HL-60 (cell line): ENCODE data around the gene NR3C1.

ENCODE experiments used
- DNase-seq, 2 experiments: peaks; one replicate each; pipeline ENCODE4 v3.0.0-alpha.2; 2010 to 2020; ENCODE audit warnings: low read depth in 1 of 2, low spot score in 1 of 2
- H3K27ac ChIP-seq: fragments of 250-450 bp; sonication (Bioruptor Pico); replicated peaks from 2 replicates; pipeline ENCODE4 v1.5.1; 2020; ENCODE audit warnings: mild to moderate bottlenecking, moderate library complexity
- H3K27me3 ChIP-seq: fragments of 250-450 bp; sonication (Bioruptor Pico); 2 replicates; pipeline ENCODE4 v1.5.1; 2021; ENCODE audit warnings: mild to moderate bottlenecking, moderate library complexity; ENCODE audit not compliant: insufficient read depth, poor library complexity, severe bottlenecking
- H3K4me3 ChIP-seq: replicated peaks from 2 replicates; pipeline ENCODE4 v1.5.1; 2011; ENCODE audit warnings: mild to moderate bottlenecking, control low read depth, low read length; ENCODE audit not compliant: insufficient read depth
- CTCF ChIP-seq: IDR thresholded peaks from one replicate; pipeline ENCODE4 v1.5.1; 2011; ENCODE audit warnings: low read length, control low read depth, inconsistent platforms; ENCODE audit not compliant: insufficient read depth
- GABPA ChIP-seq: IDR thresholded peaks from 2 replicates; pipeline ENCODE4 v1.6.1; 2012; ENCODE audit warnings: low read depth
- POLR2AphosphoS5 ChIP-seq: IDR thresholded peaks from 2 replicates; pipeline ENCODE4 v1.6.1; 2012; ENCODE audit warnings: low read depth
- REST ChIP-seq: IDR thresholded peaks from 2 replicates; pipeline ENCODE4 v1.6.1; 2012; ENCODE audit warnings: low read depth; ENCODE audit not compliant: insufficient replicate concordance
- SPI1 ChIP-seq: IDR thresholded peaks from 2 replicates; pipeline ENCODE4 v1.6.1; 2012; ENCODE audit warnings: low read depth, mild to moderate bottlenecking, borderline replicate concordance

The NR3C1 gene

GRCh38 chr5:143284521-143284920 lies 119.0 kb downstream of the NR3C1 start:
- no peak overlapping the region for H3K4me3 ChIP-seq
- H3K27me3 ChIP-seq = no peaks in the 10 kb centered on the region
- H3K27ac ChIP-seq = no peak overlapping the region
- DNase-seq = no peak
- TF ChIP-seq CTCF = no peak
- no peak for TF ChIP-seq SPI1
- no peak for TF ChIP-seq REST
- TF ChIP-seq POLR2AphosphoS5 = no peak
- TF ChIP-seq GABPA = no peak

- no peak overlapping the region for H3K27ac ChIP-seq
- no peak for DNase-seq
- H3K4me3 ChIP-seq = no peak overlapping the region
- H3K27me3 ChIP-seq = no peaks in the 10 kb centered on the region
- TF ChIP-seq SPI1 (no peak), GABPA (no peak), CTCF (no peak), REST (no peak), POLR2AphosphoS5 (no peak)
These were observed 119.5 kb downstream of the NR3C1 start for GRCh38 chr5:143284002-143284401.

GRCh38 chr5:143281226-143281625 lies 122.3 kb downstream of the NR3C1 start:
- Histone ChIP-seq H3K4me3 (no peak overlapping the region), H3K27me3 (no peaks in the 10 kb centered on the region), H3K27ac (no peak overlapping the region)
- TF ChIP-seq GABPA = no peak
- TF ChIP-seq CTCF = no peak
- no peak for TF ChIP-seq REST
- no peak for TF ChIP-seq SPI1
- TF ChIP-seq POLR2AphosphoS5 = no peak
- no peak for DNase-seq
